Subcutaneous adipose tissue (tissue), 4 donors: ENCODE results near the gene ITPK1. TPM values are rescaled to one million over a fixed set of nuclear protein-coding genes. Genes with fewer than 3 reads are reported as not detected.

Experiments
- total RNA-seq, 4 donors: library from RNA; depleted of rRNA; stranded (reverse); fragments of >200 nt; gene quantifications; one replicate each; pipeline ENCODE4 v1.1.0, GENCODE V29; 2016
- TF ChIP-seq, protein P1 (sequence below): fragments of 450-650 bp; IDR thresholded peaks from one replicate; pipeline ENCODE4 v1.5.1; 2016; ENCODE audit warnings: low read depth, mild to moderate bottlenecking, control low read depth, antibody characterized with exemption, moderate library complexity

The ITPK1 gene
- total RNA-seq, 4 donors from 2014 or later = 53.4 to 109 (median 60.3) TPM

DNA sequence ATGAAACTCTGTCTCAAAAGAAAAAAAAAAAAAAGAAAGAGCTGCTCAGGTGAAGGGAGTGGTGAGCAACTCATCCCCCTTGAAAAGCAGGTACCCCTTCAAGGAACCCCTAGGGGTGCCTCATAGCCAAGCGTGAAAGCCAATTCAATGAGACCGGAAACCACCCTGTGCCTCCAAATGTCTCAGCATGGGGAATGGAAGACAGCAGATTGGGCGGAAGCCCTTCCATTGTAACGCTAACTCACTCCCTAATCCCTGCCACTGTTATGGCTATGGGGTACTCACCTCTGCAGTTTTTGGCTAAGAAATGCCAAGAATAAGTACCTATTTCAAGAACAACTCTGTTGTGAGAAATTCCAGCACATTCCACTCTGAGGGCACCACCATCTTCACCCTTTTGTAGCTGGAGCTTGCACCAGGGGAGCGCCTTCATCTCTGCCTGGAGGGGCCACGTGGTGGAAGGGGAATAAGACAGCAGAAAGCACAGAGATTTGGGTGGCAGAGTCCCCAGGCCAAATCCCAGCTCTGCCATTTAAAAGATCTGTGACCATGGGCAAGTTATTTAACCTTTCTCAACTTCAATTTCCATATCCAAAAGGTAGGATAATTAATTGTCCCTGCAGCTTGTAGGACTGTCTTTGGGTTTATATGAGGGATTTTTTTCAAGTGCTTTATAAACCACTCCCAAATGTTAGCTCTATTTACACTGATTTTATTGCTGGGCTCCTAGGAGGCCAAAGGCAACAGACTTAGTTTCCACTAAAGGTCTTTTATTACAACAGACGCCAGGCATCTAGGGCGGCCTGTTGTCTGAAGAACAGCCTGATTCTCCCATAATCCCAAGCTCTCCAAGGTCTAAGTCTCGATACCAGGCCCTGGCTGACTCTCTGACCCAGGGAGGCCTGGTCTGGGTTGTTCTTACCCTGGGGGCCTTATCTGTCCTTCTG is 63.9 kb downstream of the ITPK1 start:
- TF ChIP-seq, protein P1, sequence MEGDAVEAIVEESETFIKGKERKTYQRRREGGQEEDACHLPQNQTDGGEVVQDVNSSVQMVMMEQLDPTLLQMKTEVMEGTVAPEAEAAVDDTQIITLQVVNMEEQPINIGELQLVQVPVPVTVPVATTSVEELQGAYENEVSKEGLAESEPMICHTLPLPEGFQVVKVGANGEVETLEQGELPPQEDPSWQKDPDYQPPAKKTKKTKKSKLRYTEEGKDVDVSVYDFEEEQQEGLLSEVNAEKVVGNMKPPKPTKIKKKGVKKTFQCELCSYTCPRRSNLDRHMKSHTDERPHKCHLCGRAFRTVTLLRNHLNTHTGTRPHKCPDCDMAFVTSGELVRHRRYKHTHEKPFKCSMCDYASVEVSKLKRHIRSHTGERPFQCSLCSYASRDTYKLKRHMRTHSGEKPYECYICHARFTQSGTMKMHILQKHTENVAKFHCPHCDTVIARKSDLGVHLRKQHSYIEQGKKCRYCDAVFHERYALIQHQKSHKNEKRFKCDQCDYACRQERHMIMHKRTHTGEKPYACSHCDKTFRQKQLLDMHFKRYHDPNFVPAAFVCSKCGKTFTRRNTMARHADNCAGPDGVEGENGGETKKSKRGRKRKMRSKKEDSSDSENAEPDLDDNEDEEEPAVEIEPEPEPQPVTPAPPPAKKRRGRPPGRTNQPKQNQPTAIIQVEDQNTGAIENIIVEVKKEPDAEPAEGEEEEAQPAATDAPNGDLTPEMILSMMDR = no peak

DNA sequence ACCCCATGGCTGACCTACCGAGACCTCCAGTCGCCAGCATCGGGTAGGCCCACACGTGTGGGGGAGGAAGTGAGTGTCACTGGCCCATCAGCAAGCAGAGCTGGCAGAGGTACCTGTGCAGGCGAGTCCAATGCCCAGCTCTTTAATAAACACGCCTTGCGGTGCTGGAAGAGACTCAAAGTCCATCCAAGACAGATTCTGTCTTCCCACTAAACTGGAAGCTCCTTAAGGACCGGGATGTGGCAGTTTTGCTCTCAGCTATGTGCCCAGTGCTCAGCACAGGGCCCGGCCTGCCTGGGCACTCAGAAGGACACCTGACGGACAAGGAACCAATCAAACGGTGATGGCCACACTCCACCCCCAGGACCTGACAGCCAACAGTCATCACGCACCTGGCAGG is 65.0 kb downstream of the ITPK1 start:
- TF ChIP-seq, protein P1 = no peak

DNA sequence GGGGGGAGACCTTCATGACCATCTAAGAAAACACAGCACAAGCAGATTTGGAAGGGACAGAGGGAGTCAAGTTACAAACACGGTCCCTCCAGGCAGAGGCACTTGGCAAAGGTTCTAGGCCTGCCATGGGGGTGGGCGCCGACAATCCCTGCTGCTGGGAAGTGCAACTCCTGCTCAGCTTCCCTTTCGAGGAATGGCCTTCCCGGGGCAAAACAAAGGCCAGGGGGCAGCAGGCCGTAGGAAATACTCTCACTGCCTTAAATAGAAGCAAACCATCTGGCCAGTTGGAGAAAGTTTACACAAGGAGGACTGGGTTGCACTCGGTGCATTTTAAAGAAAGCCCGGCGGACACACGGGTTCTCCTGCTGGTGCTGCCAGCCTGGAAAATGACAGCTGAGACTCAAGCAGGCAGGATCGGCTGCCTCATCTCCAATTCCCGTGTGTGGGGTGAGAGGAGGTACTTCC is 65.8 kb downstream of the ITPK1 start:
- TF ChIP-seq, protein P1 = no peak

DNA sequence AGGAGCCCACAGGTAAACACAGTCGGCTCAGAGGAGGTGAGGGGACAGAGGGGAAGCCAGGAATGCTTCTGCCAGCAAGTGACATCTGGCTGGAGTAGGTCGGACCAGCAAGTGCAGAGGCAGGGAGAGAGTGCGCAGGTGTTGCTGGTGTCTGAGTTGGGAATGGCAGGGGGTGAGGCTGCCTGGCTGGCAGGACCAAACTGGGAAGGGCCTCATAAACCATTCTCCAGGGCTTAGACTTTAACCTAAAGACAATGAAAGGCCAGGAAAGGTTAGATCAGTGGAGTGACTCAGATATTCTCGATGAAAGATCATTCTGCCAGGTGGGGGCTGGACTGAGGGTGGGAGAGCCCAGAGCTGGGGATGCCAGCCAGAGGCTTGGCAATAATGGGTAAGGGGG is 66.4 kb downstream of the ITPK1 start:
- TF ChIP-seq, protein P1 = no peak

DNA sequence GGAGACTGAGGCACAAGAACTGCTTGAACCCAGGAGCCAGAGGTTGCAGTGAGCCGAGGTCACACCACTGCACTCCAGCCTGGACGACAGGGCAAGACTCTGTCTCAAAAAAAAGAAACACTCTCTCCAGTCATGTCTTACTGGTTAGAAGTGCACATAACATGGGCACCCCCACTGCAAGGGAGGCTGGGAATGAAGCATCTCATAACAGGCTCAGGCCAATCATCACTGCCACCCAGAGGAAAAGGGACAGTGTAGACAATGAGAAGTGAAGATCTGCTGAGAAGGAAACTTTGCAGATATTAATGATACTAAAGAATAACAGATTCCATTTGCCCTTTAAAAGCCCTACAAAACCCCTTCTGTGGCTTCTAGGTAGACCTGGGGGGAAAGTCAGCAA is 66.9 kb downstream of the ITPK1 start:
- TF ChIP-seq, protein P1 = no peak

DNA sequence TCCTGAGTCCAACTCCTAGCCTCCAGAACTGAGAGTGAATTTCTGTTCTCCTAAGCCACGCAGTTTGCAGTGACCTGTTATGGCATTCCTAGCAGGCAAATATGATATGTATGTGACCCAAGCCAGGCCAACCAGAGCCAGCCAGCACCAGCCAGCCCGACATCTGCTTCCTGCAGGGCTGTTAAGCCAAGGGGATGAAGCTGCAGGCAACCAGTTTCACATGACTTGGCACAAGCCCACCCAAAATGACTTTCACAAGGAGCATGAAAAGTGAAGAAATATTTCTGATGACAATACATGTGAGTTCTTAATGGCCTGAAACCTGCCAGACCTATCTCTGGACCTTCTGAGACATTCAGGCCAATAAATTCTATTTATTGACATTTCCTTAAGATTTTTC is 68.1 kb downstream of the ITPK1 start:
- TF ChIP-seq, protein P1 = no peak

DNA sequence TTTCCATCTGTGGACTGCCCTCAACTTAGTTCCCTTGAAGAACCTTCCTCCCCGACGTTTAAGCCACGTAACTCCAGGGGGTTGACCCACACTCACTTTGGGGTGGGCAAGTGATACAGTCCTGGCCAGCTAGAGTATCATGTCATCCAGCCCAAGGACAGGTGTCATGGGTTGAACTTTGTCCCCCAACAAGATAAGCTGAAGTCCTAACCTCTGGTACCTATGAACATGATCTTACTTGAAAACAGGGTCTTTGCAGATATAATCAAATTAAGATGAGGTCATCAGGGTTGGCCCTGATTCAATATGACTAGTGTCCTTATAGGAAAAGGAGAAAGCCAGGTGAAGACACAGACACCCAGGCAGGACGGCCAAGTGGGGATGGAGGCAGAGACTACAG is 68.6 kb downstream of the ITPK1 start:
- TF ChIP-seq, protein P1 = no peak
